Nephron progenitor cell (in vitro differentiated cells): ENCODE data around the gene SLC25A10.
A peak's percentile ranks its signal among the peaks of the same experiment; 100 is the strongest.

Experiments
- DNase-seq: peaks from one replicate; pipeline ENCODE4 v3.0.0; 2021
- H3K27ac Mint-ChIP-seq: 2 replicates; pipeline ENCODE4 v1.8.0; 2021; ENCODE audit warnings: mild to moderate bottlenecking, moderate library complexity, mixed read lengths
- H3K27me3 Mint-ChIP-seq: 2 replicates; pipeline ENCODE4 v1.8.0; 2021; ENCODE audit warnings: mild to moderate bottlenecking, low read depth, mixed read lengths; ENCODE audit not compliant: poor library complexity
- H3K36me3 Mint-ChIP-seq: 2 replicates; pipeline ENCODE4 v1.8.0; 2021; ENCODE audit warnings: low read depth, mixed read lengths
- H3K4me1 Mint-ChIP-seq: 2 replicates; pipeline ENCODE4 v1.8.0; 2021; ENCODE audit warnings: mixed read lengths
- H3K4me3 Mint-ChIP-seq: 2 replicates; pipeline ENCODE4 v1.8.0; 2021; ENCODE audit warnings: mild to moderate bottlenecking, moderate library complexity, mixed read lengths
- H3K9me3 Mint-ChIP-seq: 2 replicates; pipeline ENCODE4 v1.8.0; 2021; ENCODE audit warnings: mild to moderate bottlenecking, moderate library complexity, mixed read lengths
- TF ChIP-seq, protein P1 (sequence below): fragments of 200-600 bp; sonication (generic); IDR thresholded peaks from 2 replicates; pipeline ENCODE4 v1.5.0; 2021; ENCODE audit warnings: antibody characterized with exemption

SLC25A10 gene

GRCh38 chr17:81680150-81680549 lies 31.9 kb upstream of the SLC25A10 start:
- peaks cover 3% of the 10 kb centered on the region for H3K27me3 Mint-ChIP-seq
- peaks cover 16% of the 10 kb centered on the region for H3K36me3 Mint-ChIP-seq
- H3K4me1 Mint-ChIP-seq = peaks cover 29% of the 10 kb centered on the region
- DNase-seq = no peak
- H3K9me3 Mint-ChIP-seq = peaks cover 5% of the 10 kb centered on the region
- H3K4me3 Mint-ChIP-seq = peak overlapping the region; percentile 50
- TF ChIP-seq, protein P1, sequence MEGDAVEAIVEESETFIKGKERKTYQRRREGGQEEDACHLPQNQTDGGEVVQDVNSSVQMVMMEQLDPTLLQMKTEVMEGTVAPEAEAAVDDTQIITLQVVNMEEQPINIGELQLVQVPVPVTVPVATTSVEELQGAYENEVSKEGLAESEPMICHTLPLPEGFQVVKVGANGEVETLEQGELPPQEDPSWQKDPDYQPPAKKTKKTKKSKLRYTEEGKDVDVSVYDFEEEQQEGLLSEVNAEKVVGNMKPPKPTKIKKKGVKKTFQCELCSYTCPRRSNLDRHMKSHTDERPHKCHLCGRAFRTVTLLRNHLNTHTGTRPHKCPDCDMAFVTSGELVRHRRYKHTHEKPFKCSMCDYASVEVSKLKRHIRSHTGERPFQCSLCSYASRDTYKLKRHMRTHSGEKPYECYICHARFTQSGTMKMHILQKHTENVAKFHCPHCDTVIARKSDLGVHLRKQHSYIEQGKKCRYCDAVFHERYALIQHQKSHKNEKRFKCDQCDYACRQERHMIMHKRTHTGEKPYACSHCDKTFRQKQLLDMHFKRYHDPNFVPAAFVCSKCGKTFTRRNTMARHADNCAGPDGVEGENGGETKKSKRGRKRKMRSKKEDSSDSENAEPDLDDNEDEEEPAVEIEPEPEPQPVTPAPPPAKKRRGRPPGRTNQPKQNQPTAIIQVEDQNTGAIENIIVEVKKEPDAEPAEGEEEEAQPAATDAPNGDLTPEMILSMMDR = no peak
- H3K27ac Mint-ChIP-seq = no peak overlapping the region

DNA sequence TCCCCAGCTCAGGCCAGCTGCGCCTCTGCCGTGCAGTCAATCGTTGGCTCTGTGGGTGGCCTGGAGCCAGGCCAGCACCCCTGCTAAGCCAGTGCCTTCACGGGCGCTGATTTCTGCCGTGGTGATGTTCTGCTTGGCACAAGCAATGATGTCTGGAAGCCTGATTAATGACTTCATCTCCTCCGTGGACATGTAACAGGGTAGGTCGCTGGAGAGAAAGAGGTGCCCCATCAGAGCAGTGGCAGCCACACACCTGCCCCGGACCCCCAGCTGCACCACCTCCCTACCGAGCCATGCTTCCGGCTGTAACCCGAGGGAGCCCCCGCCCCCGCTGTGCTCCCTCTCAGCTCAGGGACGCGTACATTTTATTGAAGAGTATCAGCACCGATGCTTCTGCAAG lies 30.4 kb upstream of the SLC25A10 start:
- Mint-ChIP-seq H3K4me1 (peaks cover 30% of the 10 kb centered on the region), H3K9me3 (no peaks in the 10 kb centered on the region), H3K27ac (peak overlapping the region; percentile 42), H3K36me3 (peaks cover 10% of the 10 kb centered on the region), H3K4me3 (peak overlapping the region; percentile 93), H3K27me3 (no peaks in the 10 kb centered on the region)
- DNase-seq = no peak
- TF ChIP-seq, protein P1 = no peak

DNA sequence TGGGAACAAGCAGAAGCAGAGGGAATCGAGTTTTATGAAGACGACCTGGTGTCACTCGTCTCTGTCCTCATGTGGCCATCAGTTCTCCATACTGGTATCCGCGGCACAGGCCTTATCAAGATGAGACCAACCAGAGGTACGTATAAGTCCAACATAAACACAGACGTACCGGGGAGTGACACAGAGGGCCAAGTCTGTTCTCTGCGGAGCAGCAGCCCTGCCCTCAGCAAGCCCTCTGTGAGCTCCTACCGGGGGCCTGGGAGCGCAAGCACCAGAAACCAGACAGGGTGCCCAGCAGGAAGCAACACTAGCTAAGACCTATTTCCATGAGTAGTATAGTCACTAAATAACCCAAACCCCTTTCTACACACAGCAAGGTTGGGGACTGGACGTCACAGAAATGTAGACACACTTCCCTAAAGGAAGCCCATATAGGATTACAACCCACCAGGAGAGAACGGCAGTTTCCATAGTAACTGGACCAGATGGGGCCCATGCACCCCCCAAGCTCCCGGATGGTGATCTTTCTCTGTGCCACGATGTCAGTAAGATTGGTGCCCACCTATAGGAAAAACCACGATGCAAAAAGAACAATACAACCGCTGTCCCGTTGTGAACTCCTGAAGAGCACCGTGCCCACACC lies 29.4 kb upstream of the SLC25A10 start:
- Mint-ChIP-seq H3K27ac (peak overlapping the region; percentile 95), H3K4me3 (peak overlapping the region; percentile 93), H3K9me3 (no peaks in the 10 kb centered on the region), H3K27me3 (peaks cover 2% of the 10 kb centered on the region), H3K36me3 (peaks cover 9% of the 10 kb centered on the region), H3K4me1 (peaks cover 30% of the 10 kb centered on the region)
- TF ChIP-seq, protein P1 = no peak
- no peak for DNase-seq

GRCh38 chr17:81683208-81683583 lies 28.9 kb upstream of the SLC25A10 start:
- Mint-ChIP-seq H3K27me3 (peaks cover 2% of the 10 kb centered on the region), H3K9me3 (no peaks in the 10 kb centered on the region), H3K27ac (peak overlapping the region; percentile 95), H3K4me1 (peaks cover 30% of the 10 kb centered on the region), H3K36me3 (peaks cover 9% of the 10 kb centered on the region), H3K4me3 (peak overlapping the region; percentile 93)
- DNase-seq = no peak
- TF ChIP-seq, protein P1 = no peak

DNA sequence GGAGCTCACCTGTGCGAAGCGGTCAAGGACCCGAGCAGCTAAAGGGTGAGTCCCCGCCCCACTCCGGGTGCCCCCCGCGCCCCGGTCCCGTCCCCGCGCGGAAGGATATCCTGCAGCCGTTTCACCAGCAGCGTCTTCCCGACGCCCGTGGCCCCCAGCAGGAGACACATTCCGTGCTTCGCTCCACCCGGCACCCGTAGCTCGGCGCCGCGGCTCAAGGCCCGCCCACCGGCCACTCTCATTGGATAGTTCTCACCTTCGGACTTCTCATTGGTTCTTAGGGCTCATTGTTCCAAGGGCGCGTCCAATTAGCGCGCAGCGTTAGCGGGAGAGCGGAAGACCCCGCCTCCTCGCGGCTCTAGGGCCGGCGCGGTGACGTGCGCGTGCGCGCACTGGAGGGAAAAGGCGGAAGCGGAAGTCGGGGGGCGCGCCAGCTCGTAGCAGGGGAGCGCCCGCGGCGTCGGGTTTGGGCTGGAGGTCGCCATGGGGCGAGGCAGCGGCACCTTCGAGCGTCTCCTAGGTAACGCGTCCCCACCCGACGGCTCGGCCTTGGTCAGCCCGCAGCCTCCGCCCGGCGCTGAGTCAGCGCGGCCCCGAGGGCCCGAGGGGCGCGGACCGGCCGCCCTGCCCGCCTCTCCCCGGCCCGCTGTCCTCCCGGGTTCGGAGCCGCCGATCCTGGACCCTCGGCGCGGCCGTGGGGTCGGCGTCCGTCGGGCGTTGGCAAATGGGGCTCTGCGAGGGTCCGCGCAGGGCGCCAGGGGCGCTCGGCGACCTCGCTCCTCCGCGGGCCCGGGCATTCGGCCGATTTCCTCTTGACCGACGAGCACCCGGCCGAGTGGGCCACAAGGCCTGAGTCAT lies 28.3 kb upstream of the SLC25A10 start, which contains the start of the genes ARL16 and HGS:
Gene ARL16, minus strand, starts transcription at position 214 of the 858 bp plus-strand sequence. Its CDS starts 44 bp downstream, at position 170.
Gene HGS, plus strand, starts transcription at position 428 of the 858 bp plus-strand sequence. Its CDS starts 56 bp downstream, at position 484.
- Mint-ChIP-seq H3K36me3 (peaks cover 9% of the 10 kb centered on the region), H3K27ac (peak within 1 kb of the TSS; percentile 95), H3K9me3 (no peaks in the 10 kb centered on the region), H3K4me1 (peaks cover 30% of the 10 kb centered on the region), H3K27me3 (peaks cover 2% of the 10 kb centered on the region), H3K4me3 (peak within 1 kb of the TSS; percentile 93)
- peak; percentile 98 for DNase-seq
- TF ChIP-seq, protein P1 = no peak
